ENCODE measurements around the gene SPEF1. TPM values are rescaled to one million over a fixed set of nuclear protein-coding genes. Genes with fewer than 3 reads are reported as not detected.

The SPEF1 gene
- total and polyA plus RNA-seq, 2 of the 13 experiments (the other 11 are each of a cell fraction or from before 2014, with no cell fraction given), result 0.11 to 0.27 TPM

GRCh38 chr20:3763671-3764601 is 17.3 kb downstream of the SPEF1 start (continued):
- TF ChIP-seq, protein P1, sequence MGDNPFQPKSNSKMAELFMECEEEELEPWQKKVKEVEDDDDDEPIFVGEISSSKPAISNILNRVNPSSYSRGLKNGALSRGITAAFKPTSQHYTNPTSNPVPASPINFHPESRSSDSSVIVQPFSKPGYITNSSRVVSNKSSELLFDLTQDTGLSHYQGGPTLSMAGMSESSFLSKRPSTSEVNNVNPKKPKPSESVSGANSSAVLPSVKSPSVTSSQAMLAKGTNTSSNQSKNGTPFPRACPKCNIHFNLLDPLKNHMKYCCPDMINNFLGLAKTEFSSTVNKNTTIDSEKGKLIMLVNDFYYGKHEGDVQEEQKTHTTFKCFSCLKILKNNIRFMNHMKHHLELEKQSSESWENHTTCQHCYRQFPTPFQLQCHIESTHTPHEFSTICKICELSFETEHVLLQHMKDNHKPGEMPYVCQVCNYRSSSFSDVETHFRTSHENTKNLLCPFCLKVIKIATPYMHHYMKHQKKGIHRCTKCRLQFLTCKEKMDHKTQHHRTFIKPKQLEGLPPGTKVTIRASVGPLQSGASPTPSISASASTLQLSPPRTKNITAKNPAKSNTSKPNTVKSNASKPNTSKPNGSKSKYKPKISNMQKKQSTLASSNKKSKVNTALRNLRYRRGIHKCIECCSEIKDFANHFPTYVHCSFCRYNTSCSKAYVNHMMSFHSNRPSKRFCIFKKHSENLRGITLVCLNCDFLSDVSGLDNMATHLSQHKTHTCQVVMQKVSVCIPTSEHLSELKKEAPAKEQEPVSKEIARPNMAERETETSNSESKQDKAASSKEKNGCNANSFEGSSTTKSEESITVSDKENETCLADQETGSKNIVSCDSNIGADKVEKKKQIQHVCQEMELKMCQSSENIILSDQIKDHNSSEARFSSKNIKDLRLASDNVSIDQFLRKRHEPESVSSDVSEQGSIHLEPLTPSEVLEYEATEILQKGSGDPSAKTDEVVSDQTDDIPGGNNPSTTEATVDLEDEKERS (CRISPR knock-in tag; IDR thresholded peaks at IDR 0.05), result no peak
- TF ChIP-seq ZBTB49 (CRISPR knock-in tag; IDR thresholded peaks at IDR 0.05; ENCODE audit: borderline replicate concordance) (no peak), CHD4 (IDR thresholded peaks at IDR 0.05; ENCODE audit: borderline replicate concordance, low read length) (no peak), REL (CRISPR knock-in tag; conservative IDR thresholded peaks at IDR 0.05) (no peak), AGO2 (optimal IDR thresholded peaks at IDR 0.05; ENCODE audit: low read depth, low read length) (peak; percentile 31), NR2F2 (IDR thresholded peaks at IDR 0.05; ENCODE audit: borderline replicate concordance, low read depth) (no peak), KLF13 (CRISPR knock-in tag; IDR thresholded peaks at IDR 0.05) (0 out of 2 replicates have a peak, but pooled peaks have one; percentile 69), BCL6 (CRISPR knock-in tag; IDR thresholded peaks at IDR 0.05) (no peak), ZBTB39 (CRISPR knock-in tag; IDR thresholded peaks at IDR 0.05) (no peak)
- TF ChIP-seq, protein P2, sequence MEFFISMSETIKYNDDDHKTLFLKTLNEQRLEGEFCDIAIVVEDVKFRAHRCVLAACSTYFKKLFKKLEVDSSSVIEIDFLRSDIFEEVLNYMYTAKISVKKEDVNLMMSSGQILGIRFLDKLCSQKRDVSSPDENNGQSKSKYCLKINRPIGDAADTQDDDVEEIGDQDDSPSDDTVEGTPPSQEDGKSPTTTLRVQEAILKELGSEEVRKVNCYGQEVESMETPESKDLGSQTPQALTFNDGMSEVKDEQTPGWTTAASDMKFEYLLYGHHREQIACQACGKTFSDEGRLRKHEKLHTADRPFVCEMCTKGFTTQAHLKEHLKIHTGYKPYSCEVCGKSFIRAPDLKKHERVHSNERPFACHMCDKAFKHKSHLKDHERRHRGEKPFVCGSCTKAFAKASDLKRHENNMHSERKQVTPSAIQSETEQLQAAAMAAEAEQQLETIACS (CRISPR knock-in tag; IDR thresholded peaks at IDR 0.05), result no peak
